Neutrophil (primary cell): ENCODE measurements around the gene KDM4B.

ENCODE experiments used
- H3K27ac ChIP-seq: fragments of 200-600 bp; sonication (generic); 2 replicates; pipeline ENCODE4 v1.5.1; 2016; ENCODE audit warnings: mild to moderate bottlenecking, moderate library complexity
- H3K27me3 ChIP-seq: fragments of 200-600 bp; sonication (generic); 2 replicates; pipeline ENCODE4 v1.6.0; 2016; ENCODE audit warnings: mild to moderate bottlenecking
- H3K36me3 ChIP-seq: fragments of 200-600 bp; sonication (generic); 2 replicates; pipeline ENCODE4 v1.5.1; 2017
- H3K4me1 ChIP-seq, 2 experiments: fragments of 200-600 bp in 1 of 2; sonication (generic) in 1 of 2; 1 replicate in 1 of 2; 2 replicates in 1 of 2; pipeline versions ENCODE4 v1.5.1 to v1.6.1; 2013 to 2016; ENCODE audit warnings: low read depth in 1 of 2, low read length in 1 of 2, mild to moderate bottlenecking in 1 of 2, moderate library complexity in 1 of 2; ENCODE audit not compliant: control insufficient read depth in 1 of 2, insufficient read depth in 1 of 2
- H3K4me3 ChIP-seq, 2 experiments: fragments of 200-600 bp in 1 of 2; sonication (generic) in 1 of 2; 1 replicate in 1 of 2; 2 replicates in 1 of 2; pipeline ENCODE4 v1.5.1; 2013 to 2016; ENCODE audit warnings: low read depth in 1 of 2, low read length in 1 of 2, mild to moderate bottlenecking in 1 of 2, moderate library complexity in 1 of 2
- H3K9me3 ChIP-seq: fragments of 200-600 bp; sonication (generic); 2 replicates; pipeline ENCODE4 v1.5.1; 2016
- CTCF ChIP-seq: fragments of 200-600 bp; sonication (generic); IDR thresholded peaks from 2 replicates; pipeline ENCODE4 v1.5.1; 2016; ENCODE audit warnings: antibody characterized with exemption

Gene KDM4B

GRCh38 chr19:5062799-5063198 is 93.9 kb downstream of the KDM4B start:
- Histone ChIP-seq H3K4me1 (no peaks in the 10 kb centered on the region), H3K4me3 (no peak overlapping the region), H3K27me3 (no peaks in the 10 kb centered on the region), H3K27ac (no peak overlapping the region), H3K36me3 (peaks cover 87% of the 10 kb centered on the region), H3K9me3 (no peaks in the 10 kb centered on the region)
- TF ChIP-seq CTCF: no peak

- H3K4me1 ChIP-seq: no peaks in the 10 kb centered on the region
- H3K9me3 ChIP-seq: no peaks in the 10 kb centered on the region
- H3K36me3 ChIP-seq: peaks cover 85% of the 10 kb centered on the region
- H3K27me3 ChIP-seq: no peaks in the 10 kb centered on the region
- H3K27ac ChIP-seq: no peak overlapping the region
- H3K4me3 ChIP-seq: no peak overlapping the region
- TF ChIP-seq CTCF: no peak
Observed at GRCh38 chr19:5063873-5064645, 95.1 kb downstream of the KDM4B start.

GRCh38 chr19:5064896-5065295 is 96.0 kb downstream of the KDM4B start:
- Histone ChIP-seq H3K27me3 (no peaks in the 10 kb centered on the region), H3K27ac (no peak overlapping the region), H3K4me1 (no peaks in the 10 kb centered on the region), H3K36me3 (peaks cover 78% of the 10 kb centered on the region), H3K4me3 (no peak overlapping the region), H3K9me3 (no peaks in the 10 kb centered on the region)
- TF ChIP-seq CTCF: no peak

- TF ChIP-seq CTCF: no peak
- H3K27me3 ChIP-seq: no peaks in the 10 kb centered on the region
- no peaks in the 10 kb centered on the region for H3K9me3 ChIP-seq
- H3K4me1 ChIP-seq: no peaks in the 10 kb centered on the region
- no peak overlapping the region for H3K4me3 ChIP-seq
- peaks cover 81% of the 10 kb centered on the region for H3K36me3 ChIP-seq
- H3K27ac ChIP-seq: no peak overlapping the region
Observed at GRCh38 chr19:5065663-5066093, 96.8 kb downstream of the KDM4B start.

- TF ChIP-seq CTCF: no peak
- Histone ChIP-seq H3K36me3 (peaks cover 88% of the 10 kb centered on the region), H3K27me3 (no peaks in the 10 kb centered on the region), H3K4me1 (peaks cover 0 to 2% of the 10 kb centered on the region in 2 experiments), H3K27ac (no peak overlapping the region), H3K9me3 (no peaks in the 10 kb centered on the region), H3K4me3 (no peak overlapping the region)
Observed at GRCh38 chr19:5066768-5067167, 97.9 kb downstream of the KDM4B start.
